Measurements from ENCODE around the gene PIGK.
"Not testable (repeated sequence)": the region's sequence is repeated elsewhere in the genome, so short reads cannot be mapped to it uniquely, and the experiment has no call there.

The PIGK gene

DNA sequence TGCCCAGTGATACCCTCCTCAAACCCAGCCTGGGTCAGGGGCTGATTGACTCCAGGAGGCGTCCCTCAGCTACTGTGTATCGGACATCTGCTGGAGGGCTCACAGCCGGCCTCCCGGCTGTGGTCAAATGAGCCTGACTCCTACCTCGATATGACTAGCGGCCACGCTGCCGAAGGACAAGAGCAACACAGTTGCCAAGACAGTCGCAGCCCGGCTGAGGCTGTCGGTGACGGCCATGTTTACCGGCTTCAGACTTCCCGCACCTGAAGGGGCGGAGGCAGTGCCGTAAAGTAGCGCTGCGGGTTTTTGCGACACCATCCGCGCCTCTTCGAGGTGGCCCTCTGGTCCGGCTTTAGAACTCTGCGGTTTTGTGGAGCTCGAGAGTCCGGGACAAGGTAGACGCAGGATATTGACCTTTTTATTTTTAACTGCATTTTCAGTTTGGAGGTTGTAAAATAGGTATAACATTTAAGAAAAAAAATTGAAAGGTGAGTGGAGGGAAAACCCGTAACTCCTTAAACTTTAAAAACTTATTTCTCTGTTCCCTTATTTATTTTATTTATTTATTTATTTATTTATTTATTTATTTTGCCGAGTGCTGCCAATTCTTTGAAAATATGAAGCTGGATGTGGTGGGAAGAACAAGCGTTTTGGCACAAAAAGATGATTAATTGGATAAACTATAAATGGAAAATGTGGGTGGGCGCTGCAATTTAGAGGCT, at the start of gene PIGK:
Gene PIGK, minus strand, starts transcription at position 265 of the 722 bp plus-strand sequence. Its CDS starts 28 bp downstream, at position 237.
- DNase-seq: peak; percentile 85

DNA sequence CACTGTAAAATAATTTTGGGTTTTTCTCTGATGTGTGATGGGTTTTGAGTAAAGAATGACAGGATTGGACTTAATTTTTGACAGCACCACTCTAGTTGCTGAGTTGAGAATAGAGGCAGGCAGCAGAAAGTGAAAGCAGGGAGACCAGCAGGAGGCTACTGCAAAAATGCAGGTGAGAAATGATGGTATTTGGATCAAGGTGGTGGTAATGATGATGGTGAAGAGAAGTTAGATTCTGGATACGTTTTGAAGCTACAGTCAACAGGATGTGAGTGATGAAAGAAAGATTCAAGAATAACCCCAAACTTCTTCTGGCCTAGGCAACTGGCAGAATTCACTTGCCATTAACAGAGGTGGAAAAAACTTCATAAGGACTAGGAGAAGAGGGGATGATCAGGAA, 47.8 kb upstream of the PIGK start:
- DNase-seq: no peak

DNA sequence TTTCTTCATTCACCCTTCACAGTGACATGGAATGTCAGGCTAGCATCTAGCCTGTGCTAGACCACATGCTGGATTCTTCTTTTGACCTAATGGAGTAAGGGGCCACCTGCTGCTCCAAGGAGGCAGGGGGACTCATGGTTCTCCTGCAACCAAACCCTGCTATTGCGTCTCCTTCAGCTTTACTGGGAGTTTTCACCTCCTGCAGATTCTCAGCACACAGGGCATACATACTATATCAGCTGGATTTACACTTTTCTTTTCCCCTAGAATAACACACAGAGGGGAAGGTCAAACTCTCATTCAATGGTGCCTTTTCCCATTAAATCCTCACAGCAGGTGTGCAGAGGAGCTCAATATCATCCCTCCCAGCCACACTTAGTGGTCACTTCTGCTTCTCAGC, 46.0 kb upstream of the PIGK start:
- DNase-seq: no peak

DNA sequence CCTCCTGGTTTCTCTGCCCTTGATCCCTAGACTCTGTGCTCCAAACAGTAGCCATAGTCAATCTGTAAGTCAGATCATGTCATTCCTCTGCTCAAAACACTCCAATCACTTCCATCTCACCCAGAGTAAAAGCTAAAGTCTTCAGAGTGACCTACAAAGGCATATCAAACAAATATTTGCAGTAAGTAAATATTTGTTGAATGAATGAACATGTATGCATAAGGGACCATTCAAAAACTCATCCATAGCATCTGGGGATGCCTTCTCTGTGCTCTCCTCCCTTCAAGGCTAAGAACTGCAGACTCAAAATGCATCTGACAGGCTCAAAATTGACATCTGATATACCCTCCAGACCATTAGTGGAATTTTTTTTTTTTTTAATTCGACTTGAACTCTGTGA, 44.5 kb upstream of the PIGK start:
- no peak for DNase-seq

DNA sequence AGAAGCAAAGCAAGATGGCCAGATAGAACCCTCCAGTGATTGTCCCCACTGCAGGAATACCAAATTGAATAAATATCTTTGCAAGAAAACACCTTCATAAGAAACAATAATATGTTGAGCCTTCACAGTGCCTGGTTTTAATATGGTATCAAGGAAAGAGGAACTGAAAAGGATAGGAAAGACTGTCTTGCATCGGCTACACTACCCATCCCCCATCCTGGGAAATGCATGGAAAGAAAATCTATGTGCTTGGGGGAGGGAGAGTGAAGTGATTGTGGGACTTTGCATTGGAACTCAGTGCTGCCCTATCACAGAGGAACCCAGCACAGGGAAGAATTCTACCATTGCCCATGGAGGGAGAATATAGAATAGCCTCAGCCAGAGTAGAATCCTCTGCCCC, 34.0 kb upstream of the PIGK start:
- no peak for DNase-seq

DNA sequence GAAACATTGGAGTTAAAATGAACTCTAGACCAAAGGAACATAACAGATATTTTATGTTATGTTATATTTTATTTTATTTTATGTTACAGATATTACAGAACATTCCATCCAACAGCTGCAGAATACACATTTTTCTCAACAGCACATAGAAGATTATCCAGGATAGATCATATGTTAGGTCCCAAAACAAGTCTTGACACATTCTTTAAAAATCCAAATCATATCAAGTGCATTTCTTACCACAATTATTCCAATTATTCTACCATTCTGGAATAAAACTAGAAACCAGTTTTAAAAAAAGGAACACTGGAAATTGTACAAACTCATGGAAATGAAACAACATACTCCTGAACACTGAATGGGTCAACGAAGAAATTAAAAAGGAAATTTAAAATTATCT, 30.9 kb upstream of the PIGK start:
- no peak for DNase-seq

DNA sequence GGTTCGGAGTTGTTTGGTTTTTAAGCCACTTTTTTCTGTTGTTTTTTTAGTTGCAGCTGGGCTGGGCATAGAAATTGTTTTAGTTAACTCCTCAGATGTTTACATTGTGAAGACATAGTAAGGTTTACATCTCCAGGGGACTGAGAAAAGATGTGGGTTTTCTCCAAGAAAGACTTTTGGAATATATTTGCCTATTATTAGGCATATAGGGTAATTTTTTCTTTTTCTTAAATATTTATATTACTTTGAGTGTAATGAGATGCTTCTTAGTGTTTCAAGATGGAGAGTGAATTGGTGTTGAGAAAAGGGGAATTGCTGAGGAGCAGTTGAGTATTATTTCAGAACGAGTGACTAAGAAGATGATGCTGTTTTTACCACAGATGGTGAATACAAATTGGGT, 26.6 kb upstream of the PIGK start:
- DNase-seq: no peak

DNA sequence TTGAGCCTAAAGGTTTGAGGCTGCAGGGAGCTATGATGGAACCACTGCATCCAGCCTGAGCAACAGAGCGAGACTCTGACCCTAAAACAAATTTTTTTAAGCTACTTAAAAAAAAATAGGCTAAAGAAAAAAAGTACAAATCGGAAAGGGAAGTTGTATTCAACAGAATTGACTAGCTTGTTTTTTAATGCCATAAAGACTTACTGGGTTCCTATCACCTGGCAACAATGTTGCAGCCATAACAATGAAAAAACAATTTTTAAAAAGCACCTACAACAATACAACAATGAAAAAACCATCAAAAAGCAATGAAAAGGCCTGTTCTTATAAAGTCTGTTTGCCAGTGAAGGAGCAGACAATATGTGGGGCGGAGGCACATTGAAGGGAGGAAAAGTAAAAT, 20.1 kb upstream of the PIGK start:
- no peak for DNase-seq

DNA sequence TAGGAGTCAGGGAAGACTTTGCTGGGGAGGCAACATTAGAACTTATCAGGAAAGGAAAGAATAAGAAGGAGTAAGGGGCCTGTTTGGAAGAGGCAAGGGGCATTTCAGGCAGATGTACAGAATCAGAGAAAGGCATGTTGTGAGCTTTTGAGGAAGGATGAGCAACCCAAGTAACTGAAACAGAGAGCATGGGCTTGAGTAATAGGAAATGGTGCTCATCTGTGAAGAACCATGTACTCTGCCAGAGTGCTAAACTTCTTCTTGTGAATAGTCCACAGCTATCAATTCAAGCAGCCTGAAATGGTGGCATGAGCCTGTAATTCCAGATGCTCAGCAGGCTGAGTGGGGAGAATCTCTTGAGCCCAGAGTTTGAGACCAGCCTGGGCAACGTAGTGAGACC, 19.2 kb upstream of the PIGK start:
- no peak for DNase-seq

DNA sequence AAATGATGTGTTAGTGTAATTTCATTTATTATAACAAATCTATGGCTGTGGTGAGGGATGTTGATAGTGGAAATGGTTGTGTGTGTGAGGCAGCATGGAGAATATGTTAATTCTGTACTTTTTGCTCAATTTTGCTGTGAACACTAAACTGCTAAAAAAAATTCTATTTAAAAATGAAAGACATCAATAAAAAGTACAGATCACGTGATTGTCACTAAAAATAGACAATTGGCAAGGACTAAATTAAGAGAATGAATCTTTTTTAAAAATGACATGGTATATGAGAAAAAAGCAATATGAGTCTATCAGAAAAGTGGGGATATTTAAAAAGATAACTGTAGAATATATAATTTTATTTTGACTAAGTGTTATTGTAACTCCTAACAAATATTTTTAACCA, 15.7 kb upstream of the PIGK start:
- DNase-seq: no peak

DNA sequence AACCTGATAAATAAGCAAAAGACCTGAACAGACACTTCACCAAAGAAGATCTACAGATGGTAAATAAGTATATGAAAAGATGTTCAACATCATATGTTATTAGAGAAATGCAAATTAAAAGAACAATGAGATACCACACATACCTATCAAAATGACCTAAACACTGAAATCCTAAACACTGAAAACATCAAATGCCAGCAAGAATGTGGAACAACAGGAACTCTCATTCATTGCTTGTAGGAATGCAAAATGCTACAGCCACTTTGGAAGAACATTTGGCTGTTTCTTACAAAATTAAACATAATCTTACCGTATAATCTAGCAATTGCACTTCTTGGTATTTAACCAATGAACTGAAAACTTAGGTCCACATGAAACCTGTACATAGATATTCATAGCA, 14.9 kb upstream of the PIGK start:
- DNase-seq: no peak

DNA sequence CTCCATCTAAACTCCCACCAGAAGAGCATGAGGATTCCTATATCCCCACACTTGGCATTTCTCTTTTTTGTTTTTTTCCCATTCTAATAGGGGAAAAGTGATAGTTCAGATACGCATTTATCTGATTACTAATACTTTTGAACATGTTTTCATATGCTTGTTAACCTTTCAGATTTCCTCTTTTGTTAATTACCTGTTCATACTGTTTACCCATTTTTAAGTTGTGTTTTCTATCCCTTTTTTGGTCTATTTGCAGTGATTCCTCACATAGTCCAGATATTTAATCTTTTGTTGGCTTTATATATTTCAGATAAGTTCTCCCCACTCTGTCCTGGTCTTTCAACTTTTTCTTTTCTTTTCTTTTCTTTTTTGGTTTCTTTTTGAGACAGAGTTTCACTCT, 13.6 kb upstream of the PIGK start:
- no peak for DNase-seq

DNA sequence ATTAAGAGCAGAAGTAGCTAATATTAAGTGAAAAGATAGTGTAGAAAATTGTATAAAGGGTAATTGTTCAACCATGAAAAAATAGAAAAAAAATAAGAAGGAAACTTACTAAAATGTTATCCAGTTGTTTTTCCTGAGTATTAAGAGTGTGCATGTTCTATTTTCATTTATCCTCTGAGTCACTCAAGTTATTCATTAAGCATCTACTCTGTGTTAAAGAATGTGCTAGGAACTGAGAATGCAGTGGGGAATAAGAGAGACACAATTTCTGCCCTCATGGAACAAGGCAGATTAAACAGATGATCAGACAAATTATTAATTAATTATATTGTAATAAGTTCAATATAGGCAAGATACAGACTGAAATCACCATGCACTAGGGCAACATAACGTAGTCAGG, 10.8 kb upstream of the PIGK start:
- DNase-seq: no peak

DNA sequence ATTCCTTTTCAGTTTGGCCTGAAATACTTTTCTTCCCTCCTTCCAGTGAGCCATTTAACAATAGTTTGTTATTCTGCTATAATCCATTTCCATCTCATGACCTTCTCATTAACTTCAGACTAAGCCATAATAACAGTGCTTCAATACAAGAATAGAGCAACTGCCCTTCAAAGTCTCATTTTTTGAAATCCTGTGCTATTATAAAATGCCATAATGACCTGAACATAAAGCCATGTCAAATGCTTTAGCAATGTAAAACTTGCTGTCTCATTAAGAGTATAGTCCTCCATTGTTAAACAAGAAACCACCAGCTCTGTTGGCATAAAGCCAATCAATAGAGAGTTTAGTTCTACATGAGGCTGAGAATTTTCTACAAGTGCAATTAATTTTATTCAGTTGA, 9.6 kb upstream of the PIGK start:
- DNase-seq: no peak

DNA sequence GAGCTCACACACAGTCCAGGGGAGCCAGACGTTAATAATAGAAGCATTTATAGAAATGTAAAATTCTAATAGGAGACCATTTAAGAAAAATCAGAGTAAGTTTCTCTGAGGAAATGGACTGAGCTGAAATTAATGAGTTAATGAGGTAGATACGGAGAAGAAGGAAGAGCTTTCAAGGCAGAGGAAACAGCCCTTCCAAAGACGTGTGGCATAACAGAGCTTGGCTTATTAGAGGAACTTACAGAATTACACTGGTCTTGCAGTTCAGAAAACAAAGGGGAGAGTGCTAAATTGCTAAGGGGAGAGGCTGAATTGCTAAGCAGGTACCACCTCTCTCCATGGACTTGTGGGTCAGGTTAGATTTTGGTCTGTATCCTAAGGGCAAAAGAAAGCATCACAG, 8.2 kb upstream of the PIGK start:
- DNase-seq: no peak

DNA sequence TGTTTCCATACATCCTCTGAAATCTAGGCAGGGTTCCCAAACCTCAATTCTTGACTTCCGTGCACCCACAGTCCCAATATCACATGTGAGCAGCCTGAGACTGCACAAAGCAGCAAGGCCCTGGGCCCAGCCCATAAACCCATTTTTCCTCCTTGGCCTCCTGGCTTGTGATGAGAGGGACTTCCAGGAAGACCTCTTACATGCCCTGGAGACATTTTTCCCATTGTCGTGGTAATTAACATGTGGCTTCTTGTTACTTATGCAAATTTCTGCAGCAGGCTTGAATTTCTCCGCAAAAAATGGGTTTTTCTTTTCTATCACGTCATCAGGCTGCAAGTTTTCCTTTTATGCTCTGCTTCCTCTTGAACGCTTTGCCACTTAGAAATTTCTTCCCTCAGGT, 3.3 kb upstream of the PIGK start:
- DNase-seq: no peak

DNA sequence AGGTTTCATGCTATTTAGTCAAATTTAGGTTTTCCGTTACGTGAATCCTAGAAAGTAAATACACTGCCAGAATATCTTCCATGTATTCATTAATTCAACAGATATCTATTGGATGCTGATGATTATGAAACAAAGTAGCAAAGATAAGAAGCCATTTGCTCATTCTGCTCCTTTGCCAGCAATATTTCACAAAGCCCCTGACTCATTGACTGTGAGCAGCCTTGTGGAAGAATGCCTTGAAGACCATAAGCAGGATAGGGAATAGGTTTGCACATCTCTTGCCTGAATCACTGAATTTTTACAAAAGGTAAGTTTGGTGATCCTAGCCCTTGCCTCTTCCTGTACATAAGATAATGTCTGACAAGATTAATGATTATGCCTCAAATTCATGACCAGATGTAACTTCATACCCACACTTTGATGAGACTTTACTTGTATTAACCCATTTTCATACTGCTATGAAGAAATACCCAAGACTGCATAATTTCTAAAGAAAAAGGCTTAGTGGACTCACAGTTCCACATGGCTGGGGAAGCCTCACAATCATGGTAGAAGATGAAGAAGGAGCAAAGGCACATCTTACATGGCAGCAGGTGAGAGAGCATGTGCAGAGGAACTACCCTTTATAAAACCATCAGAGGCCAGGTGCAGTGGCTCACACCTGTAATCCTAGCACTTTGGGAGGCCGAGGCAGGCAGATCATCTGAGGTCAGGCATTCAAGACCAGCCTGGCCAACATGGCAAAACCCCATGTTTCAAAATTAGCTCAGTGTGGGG, 1.6 kb upstream of the PIGK start:
- no peak for DNase-seq

DNA sequence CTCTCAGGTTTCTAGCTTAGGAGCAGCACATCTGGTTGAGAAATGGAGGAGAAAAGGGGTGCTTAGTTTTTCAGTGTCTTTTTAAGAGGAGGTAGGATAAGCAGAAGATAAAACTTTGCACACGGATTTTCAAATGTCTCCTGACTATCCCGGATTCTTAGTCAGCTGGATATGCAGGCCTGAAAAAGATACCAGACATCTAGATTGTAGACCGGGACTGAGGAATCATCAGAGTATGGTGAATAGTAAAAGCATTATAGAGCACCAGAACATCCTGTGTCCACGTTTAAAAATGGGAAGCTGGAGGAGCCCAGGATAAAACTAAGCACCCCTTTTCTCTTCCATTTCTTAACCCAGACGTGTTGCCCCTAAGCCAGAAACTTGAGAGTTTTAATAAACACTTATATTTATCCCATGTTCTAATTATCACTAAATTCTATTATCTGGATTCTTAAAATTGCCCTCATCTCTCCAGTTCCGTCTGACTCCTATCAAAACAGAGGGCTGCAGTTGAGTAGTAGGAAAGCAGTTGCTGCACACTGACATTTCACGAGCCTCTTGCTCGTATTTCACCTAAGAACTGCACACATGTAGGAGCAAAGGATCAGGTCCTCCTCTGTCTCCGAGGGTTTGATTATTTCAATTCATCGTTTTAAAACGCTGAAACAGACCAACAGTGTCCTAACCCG, 609 bp downstream of the PIGK start:
- no peak for DNase-seq

DNA sequence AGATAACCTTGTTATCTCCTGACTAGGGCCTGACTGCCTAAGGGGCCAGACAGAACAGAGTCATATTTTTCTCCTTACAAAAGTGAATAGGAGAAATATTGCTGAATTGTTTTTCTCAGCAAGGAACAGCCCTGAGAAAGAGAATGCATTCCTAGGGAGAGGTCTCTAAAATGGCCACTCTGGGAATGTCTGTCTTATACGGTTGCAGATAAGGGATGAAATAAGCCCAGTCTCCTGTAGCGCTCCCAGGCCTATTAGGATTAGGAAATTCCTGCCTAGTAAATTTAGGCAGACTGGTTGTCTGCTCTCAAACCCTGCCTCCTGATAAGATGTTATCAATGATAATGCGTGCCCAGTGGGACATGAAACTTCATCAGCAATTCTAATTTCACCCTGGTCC, 15.2 kb downstream of the PIGK start:
- DNase-seq: not testable (repeated sequence)

DNA sequence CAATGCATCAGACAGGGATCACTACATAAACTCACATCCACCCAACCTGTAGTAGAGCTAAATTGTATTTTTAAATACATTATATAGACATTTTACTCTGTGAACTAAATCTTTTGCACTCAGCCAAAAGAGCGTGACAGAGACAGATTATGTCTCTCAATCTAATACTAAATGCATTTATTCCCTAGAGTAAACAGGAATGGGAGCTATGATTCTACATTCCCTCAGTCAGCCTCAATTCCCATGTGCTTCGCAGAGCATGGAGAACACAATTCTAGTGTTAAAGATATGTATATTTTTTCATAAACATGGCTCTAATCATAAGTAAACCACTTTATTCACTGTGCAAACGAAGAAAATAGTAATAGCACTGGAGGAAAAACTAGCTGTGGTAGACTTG, 16.5 kb downstream of the PIGK start:
- no peak for DNase-seq

DNA sequence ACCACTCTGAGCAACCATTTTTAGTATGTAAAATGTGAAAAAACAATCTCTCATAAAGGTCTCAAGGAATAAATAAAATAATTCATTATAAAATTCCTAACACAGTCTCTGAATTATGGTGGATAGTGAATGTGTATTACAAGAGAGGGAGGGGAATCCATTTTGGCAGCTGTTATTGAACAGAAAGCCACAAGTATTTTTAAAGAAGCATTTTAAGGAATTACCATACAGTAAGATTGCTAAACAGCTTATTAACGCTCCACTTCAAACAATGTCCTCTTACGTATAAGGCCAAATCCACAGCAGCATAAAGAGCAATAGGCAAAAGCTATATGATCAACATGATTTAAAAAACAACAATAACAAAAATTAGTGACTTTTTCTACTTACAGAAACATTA, 18.4 kb downstream of the PIGK start:
- DNase-seq: no peak

DNA sequence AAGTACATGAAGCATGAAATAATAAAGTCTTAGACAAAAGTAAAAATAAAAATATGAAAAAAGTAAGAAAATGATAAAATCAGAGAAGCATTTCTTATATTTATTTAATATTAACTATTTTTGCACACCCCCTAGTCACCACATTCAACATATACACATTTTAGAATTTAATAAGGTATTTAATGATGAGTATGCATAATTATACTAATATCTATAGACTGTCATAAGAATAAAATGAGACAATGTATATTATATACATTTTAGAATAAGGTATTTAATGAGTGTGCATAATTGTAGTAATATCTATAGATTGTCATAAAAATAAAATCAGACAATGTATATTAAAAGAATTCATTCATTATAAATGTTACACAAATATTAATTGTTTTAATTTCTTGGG, 18.9 kb downstream of the PIGK start:
- DNase-seq: no peak

DNA sequence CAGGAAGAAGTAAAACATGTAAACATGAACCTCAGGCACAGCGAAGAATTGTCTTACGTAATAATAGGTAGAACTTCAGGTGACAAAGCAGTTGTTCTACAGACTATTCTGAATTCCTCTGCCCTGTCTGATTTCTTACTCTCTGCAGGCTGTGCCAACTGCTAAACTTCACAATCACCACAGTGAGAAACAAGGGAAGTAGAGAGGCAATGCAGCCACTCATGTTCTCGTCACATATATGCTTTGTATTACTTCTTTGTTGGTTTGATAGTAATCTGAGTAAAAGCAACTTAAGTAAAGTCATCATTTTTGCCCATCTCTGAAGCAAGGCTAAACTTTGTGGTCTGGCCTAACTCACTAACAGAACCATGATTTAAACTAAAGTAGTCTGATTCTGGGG, 21.9 kb downstream of the PIGK start:
- no peak for DNase-seq

DNA sequence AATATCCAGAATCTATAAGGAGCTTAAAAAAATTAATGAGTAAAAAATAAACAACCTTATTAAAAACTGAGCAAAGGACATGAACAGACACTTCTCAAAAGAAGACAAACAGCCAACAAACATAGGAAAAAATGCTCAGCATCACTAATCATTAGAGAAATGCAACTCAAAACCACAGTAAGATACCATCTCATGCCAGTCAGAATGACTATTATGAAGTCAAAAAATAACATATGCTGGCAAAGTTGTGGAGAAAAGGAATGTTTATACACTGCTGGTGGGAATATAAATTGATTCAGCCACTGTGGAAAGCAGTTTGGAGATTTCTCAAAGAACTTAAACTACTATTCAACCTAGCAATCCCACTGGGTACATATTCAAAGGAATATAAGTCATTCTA, 25.3 kb downstream of the PIGK start:
- DNase-seq: no peak

Data from activated T-cell treated with anti-CD3 and anti-CD28 coated beads, Interleukin-2, amount 50 U/mL, for 1 hour (primary cell).